HTR-8/SVneo (cell line): ENCODE measurements around the gene ARHGAP32.

Experiments
- DNase-seq: peaks from one replicate; pipeline ENCODE4 v3.0.0; 2011; ENCODE audit warnings: low spot score, mixed read lengths; ENCODE audit not compliant: insufficient read length
- FAIRE-seq: peaks from 2 replicates; lab custom pipeline; 2011; peaks lifted over from hg19 to GRCh38; lab: Jason Lieb, UNC

Gene ARHGAP32

DNA sequence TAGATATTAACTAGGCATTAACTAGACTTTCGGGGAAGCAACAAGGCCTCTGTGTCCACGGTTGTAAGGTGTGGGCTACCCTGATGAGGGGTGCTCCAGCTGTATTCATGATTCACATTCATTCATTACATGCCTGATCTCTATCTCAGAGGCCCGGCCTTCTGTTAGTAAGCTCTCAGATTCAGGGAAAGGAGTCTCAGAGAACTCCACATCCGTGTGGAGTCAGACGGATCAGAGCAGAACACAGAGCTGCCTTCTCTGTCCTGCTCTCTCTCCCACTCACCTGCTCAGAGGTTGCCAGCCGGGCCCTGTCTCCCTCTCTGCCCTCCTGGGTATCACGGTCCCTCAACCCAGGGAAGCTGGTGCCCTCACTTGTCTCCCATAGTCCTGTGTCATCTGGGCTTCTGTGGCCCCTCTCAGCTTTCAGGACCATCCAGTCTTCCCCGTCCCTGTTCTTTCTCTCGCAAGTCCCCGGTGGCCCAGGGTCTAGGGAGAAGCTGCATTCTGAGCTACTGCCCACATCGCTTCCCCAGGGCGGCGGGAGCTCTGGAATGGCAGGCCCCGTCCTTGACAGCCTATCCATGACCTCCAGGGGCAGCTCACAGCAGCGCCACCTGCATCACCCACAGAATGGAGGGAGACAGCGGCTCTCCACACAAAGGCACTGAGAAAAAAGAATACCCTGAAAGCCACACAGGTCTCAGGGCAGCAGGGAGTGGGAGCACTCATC is 253.8 kb downstream of the ARHGAP32 start:
- FAIRE-seq, result no peak

DNA sequence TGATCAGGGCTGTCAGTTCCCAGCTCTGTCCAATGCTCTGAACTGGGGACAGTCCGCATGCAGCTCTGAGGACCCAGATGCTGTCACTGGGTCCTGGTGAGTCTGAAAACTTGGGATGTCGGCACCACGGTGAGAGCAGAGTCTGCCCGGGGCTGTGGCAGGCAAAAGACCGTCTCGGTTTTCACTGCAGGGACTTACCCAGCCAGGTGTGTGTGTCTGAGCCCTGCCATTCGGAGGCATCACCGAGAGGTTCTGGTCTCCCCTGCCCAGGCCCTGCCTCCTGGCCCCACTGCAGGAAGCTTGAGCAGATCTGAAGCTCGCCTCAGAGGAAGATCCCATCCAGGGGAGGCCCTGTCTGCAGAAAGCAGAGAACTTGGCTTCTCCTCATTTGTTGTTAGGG is 254.6 kb downstream of the ARHGAP32 start:
- no peak for FAIRE-seq
- no peak for DNase-seq

More for the DNA sequence above, 253.8 kb downstream of the ARHGAP32 start:
- no peak for DNase-seq

DNA sequence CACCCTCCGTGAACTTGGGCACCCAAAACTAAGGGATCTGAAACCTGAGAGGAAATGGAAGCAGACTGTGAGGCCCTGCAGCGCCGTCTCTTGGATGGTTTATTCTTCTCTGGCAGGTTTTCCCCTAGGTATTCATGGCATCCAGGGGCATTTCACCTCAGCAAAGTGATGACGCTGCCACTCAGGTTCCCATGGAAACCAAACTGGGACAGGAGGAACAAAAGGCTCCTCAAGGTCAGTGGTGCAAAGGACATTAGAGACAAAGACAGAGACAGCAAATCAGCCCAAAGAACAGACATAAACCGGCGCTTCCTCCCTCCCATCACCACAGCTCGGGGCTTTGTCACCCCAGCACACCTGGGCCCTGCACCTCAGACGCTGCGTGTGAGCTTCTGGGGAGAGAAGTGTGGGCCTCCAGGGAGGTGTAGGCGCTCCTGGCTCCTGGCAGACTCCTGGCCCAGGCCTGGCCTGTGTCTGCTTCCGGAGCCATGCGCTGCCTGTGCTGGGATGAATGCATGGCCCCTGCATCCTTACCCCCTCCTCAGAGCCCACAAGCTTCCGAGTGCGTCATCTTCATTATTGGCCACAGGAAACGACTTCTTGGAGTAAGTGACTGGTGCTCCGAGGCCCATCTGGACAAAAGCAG is 255.4 kb downstream of the ARHGAP32 start:
- FAIRE-seq (no peak), DNase-seq (no peak)

DNA sequence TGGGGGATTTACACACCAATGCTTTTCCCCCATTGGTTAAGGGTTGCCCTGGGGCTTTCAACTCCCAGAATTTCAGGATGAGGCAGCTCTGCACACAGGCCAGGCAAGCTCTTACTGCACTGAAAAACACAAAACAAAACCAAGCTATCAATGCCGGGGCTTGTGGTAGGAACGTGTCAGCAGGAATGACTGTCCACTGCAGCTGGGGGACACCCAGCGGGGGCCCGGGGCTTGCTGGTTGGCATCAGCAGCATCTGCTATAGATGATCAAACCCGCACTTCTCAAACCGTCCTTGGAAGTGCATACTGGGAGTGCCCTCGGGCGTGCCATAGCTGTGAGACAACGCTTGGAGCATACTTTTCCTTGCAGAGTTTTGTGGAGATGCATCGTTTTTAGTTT is 257.2 kb downstream of the ARHGAP32 start:
- FAIRE-seq, result no peak

DNA sequence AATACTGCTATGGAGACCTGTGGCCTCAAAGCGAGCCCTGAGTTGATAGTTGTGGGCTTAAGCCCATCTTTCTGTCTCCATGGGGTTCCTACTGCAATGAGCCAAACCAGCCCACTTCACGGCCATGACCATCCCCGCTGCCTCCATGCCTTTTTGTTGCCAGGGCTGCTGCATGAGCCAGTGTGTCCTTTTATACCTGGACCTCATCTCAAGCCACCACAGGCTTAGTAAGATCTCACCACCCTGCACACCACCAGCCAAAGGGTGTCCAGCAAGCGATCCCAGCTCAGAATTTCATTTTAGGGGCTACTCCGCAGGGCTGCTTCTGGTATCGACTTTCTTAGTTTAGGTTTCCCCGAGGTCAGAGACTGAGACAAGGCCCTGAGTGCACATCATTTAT is 257.8 kb downstream of the ARHGAP32 start:
- FAIRE-seq (no peak), DNase-seq (no peak)

More for the DNA sequence above, 257.2 kb downstream of the ARHGAP32 start:
- no peak for DNase-seq

DNA sequence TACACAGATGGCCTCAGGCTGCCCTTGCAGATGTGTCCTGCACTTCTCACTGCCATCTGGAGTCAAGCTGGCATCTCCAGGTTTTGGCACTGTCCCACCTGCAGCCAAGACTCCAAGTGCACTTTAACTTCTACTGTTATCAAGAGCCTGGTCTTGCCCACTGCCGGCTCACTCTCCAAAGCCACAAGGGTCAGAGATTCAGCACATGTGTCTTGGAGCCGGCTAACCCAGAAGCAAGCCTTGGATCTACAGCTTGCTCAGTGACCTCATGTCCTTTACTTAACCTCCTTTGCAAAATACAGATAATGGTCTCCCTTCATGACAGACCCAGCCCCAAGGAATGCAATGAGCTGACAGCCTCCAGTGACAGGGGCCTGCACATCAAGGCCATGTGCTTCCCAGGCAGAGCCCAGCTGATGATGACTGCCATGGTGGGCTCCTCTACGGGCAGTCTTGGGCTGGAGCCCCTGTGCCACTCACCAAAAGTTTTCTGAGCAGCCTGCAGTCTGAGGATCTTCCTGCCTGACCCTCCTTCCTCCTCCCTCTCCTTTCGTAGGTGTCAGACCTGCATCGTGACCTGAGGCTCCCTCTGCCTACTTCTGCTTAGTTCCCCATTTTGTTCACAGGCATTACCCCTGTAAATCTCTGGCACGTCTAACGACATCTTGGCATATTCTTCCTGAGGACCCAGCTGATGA is 258.5 kb downstream of the ARHGAP32 start:
- DNase-seq (no peak), FAIRE-seq (no peak)

DNA sequence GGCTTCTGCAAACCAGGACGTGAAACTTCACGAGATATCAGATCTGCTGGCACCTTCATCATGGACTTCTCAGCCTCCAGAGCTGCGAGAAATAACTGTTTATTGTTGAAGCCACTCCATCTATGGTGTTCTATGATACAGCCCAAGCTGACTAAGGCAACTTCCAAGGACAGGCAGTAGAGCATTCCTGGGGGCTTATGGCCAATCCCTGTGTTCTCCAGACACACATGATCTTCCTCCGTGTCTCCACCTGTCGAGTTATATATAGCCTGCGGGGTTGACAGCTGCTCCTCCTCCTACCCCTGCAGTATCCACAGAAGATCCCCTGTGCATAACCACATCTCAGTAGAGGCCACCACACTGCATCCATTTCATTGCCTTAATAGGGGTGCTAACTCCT is 260.5 kb downstream of the ARHGAP32 start:
- FAIRE-seq (no peak), DNase-seq (no peak)

DNA sequence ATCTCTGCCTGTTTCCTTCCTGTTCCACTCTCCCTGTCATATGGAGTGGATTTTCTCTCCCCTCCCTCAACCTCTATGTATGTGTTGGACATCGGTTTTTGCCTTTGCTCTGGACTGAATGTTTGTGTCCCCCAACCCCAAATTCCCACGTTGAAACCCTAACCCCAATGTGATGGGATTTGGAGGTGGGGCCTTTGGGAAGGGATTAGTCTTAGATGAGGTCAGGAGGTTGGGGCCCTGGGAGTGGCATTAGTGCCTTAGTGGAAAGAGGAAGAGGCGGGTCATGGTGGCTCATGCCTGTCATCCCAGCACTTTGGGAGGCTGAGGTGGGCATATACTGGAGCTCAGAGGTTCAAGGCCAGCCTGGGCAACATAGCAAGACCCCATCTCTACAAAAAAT is 261.1 kb downstream of the ARHGAP32 start:
- FAIRE-seq (no peak), DNase-seq (no peak)

DNA sequence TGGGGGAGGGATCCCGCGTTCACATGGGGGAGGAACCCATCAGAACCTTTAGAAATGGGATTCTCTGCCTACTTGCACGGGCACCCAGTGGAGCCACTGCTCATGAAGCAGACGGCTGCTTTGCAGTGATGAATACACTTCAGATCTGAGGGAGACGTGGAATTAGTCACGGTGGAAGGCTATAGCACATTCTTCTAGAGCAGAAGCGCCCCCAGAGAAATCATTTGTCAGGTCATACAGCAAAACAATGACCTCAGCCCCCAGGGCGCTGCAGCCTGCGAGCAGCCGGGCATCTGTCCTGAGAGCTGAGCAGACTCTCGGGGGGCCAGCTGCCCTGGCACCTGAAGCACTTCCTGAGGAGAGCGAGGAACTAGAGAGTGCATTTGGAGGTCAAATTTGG is 262.1 kb downstream of the ARHGAP32 start:
- FAIRE-seq, result no peak
- DNase-seq, result peak; percentile 15

DNA sequence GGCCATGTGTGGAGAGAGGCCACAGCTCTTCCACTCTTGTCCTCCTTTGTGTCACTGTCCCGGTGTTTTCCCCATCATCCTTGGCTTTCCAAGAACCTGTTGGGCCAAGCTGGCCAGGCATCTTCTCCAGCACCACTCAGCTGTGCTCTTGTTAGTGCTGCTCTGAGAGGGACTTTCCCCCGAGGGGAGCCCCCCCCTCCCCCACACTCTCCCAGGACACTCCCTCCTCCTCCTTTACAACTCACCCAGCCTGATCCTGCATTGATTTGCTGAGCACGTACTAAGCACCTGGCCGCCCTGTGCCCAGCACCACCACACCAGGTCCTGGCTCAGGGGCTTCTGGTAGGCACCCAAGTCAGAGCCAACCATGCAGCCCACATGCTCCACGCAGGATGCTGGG is 262.7 kb downstream of the ARHGAP32 start:
- FAIRE-seq, result no peak
- DNase-seq, result no peak

DNA sequence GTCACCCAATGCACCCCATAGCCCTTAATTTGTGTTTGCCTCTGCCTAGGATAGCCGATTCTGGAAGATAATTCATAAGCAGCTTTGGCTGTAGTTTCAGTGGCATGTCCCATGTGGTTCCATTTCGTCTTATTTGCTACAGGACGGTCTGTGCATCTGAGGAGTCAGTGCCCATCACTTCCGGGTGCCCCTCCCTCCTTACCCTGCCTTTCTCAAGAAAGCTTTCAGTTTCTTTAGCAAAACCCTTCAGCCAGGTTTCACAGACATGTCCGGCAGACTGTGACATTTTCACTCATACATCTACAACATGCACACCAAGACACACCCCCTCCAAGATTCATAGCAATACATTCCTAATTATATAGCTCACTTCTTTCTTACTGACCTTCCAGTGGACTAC is 263.7 kb downstream of the ARHGAP32 start:
- FAIRE-seq, result no peak
- DNase-seq, result no peak

DNA sequence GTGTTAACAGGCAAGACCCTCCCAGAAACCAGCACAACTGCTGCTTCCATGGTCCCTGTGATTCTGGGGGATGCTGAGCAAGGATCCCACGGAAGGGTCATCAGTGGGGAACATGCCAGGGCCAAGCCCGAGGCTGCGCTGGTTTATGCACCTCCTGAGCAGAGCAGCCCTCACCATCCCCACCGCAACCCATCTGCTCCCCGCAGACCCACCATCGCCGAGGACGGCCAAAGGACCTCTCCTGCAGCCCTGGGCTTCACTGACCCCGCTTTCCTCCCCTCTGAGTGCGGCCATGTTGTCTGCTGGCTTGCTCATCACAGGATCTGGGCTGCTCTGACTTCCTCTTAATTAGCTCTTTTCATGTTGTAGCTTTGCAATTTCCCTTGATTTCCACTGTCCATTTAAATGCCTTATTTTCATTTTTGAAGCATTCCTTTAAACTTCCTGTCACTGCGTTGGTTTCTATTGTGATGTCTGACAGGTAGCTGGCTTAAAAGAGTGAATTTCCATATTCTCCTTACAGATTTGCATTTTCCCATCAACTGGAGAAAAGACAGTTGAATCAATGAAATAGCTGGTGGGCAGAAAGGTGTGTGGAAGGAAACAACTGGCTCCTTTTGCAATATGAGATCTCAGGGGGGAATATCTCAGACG is 264.3 kb downstream of the ARHGAP32 start:
- DNase-seq (no peak), FAIRE-seq (no peak)

DNA sequence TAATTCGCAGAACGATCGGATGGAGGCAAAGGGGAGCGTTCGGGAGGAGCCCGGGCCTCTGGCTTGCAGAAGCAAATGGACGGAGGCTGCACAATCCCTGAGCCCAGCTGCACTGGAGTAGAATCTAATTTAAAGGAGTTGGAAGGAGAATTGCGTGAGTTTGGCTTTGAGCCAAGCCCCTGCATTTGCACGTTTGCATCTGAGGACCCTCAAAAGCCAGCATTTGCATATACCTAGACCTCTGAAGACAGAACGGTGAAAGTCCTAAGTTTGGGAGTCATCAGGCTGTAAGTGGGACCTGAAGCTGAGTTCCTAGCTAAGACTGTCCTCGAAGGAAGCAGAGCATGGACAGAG is 265.0 kb downstream of the ARHGAP32 start:
- FAIRE-seq (no peak), DNase-seq (no peak)

DNA sequence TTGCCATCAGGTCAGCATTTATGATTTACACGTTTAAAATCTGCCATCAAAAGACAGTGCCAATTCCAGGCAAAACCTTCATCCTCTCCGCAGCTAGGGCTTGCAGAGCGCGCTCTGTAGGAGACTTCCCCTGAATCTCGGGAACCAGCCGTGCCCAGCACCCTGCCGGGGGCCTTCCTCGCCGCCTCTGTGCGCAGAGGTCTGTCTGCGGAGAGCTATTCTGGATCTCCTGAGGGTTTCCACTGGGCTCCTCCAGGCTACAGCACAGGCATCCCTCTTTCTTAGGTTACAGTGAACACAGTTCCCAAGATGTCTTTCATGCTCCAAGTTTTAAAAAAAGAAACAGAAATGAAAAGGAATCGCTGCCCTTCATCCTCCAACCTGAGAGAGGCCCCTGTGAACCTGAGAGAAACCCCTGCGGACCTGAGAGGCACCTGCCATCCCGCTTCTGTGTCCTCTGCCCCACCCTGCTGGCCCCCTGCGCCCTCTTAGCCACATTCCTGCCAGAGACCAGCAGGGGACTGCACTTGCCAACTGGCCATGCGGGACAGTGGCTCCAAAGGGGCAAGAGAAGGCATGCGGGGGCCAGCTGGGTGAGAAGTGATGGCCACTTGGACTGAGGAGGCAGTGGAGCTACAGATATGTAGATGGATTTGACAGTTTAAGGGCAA is 265.6 kb downstream of the ARHGAP32 start:
- FAIRE-seq (no peak), DNase-seq (no peak)

DNA sequence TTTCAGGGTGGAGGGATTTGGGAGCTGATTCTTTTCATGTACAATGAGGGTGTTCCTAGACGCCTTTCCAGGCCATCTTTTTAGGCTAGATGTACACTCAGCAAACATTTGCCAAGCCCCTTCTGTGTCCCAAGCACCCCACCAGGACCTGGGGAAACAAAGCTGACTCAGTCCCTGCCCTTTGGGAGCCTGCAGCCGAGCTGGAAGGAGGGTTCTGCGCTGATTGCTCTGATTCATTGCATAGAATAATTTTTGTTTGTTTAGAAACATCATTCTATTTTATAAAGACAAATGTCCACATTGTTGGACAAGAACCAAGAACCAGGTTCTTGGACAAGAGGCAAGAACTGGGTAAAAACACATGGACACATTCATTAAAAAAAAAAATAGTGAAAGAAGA is 266.1 kb downstream of the ARHGAP32 start:
- FAIRE-seq, result no peak

DNA sequence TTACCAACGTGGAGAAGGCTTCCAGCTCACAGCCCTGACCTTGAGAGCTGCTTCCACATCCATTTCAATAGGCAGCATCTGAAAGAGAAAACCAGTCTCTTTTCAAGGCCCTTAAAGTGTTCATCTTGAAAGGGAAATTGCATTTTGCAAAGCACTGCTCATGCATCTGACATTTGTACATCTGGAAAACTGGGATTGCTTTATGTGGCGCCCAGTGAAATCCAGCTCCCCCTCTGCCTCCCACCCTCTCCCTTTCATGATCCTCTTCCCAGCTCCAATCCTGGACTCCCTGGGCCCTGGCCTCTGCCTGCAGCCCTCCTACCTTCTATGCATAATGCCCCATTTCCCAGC is 266.9 kb downstream of the ARHGAP32 start:
- no peak for DNase-seq
- no peak for FAIRE-seq

More for the DNA sequence above, 266.1 kb downstream of the ARHGAP32 start:
- no peak for DNase-seq

DNA sequence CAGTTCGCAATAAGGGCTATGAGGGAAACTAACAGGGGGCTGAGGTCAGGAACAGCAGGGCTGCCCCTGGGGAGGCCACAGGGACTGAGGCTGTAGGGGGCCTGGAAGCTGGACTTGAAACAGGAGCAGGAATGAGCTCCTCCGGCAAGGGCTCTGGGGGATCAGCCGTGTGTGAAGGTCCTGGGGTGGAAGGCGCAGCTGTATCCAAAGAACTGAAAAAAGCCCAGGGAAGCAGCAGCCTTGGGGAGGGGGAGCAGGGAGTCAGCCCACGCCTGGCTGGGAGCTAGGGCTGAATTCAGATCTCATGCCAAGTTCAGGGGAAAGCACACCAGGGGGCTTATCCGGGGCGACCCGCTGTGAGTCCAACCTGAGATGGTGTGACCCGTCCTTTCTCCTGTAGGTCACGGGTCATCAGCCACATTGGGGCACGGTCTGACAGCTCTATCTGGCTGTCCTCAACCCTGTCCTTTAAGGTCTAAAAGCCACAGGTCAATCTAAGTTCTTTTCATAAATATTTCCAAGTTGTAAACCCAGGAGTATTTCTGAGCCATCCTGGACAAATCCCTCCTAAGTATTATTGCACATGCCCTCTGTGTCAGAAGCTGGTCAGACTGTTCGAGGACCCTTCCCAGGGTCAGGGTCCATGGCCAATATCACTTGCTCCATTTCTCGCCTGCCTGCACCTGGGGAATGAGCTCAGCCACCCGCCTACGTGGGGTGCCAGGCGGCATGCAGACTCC is 267.4 kb downstream of the ARHGAP32 start:
- FAIRE-seq (no peak), DNase-seq (no peak)

DNA sequence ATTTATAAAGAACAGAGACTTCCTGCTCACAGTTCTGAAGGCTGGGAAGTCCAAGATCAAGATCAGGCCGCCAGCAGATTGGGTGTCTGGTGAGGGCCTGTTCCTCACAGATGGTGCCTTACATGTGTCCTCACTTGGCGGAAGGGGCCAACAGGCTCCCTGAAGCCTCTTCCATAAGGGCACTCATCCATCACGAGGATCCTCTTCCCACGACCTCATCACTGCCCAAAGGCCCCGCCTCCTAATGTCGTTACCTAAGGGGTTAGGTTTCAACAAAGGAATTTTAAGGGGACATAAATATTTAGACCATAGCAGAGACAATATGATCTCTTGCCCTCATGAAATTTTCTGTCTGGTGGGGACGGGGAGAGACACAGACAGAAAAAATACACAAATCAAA is 268.0 kb downstream of the ARHGAP32 start:
- FAIRE-seq, result no peak
- no peak for DNase-seq

DNA sequence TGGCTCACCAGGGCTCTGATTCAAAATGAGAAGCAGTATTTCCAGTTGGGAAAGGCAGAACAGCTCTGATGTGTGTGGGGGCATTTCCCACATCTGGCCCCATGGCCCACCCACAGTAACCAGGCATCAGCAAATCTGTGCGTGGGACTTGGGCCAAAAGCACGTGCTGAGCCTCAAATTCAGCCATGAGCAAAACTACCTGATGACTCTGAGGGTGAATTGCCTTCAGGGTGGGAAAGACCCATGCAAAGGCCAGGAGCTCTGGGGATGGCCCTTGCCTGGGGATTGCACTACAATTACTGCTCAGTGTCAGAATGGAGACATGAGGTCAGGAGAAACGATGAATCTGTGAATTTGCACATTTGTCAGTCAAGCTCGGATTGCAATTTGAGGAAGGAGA is 270.3 kb downstream of the ARHGAP32 start:
- FAIRE-seq (no peak), DNase-seq (no peak)

DNA sequence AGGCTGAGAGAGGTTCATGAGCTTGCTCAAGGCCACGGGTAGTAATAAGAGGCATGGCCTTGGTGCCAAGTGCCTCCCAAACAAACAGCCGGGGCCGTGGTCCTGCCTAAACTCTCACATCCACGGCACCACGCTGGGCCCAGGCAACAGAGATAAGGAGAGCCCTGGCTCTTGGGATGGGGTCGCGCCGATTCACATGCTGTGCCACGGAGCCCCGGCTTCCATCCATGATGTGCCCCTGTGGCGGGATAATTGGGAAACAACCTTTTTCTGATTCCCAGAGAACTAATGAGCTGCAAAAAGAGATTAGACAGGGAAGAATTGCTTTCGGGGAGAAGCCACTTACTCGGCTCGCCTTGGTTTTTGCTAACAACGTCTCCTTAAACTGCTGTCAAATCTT is 271.5 kb downstream of the ARHGAP32 start:
- FAIRE-seq, result no peak
- no peak for DNase-seq
